ENCODE measurements around the gene KRT81.
"Not testable (repeated sequence)": the region's sequence is repeated elsewhere in the genome, so short reads cannot be mapped to it uniquely, and the experiment has no call there.

The KRT81 gene

DNA sequence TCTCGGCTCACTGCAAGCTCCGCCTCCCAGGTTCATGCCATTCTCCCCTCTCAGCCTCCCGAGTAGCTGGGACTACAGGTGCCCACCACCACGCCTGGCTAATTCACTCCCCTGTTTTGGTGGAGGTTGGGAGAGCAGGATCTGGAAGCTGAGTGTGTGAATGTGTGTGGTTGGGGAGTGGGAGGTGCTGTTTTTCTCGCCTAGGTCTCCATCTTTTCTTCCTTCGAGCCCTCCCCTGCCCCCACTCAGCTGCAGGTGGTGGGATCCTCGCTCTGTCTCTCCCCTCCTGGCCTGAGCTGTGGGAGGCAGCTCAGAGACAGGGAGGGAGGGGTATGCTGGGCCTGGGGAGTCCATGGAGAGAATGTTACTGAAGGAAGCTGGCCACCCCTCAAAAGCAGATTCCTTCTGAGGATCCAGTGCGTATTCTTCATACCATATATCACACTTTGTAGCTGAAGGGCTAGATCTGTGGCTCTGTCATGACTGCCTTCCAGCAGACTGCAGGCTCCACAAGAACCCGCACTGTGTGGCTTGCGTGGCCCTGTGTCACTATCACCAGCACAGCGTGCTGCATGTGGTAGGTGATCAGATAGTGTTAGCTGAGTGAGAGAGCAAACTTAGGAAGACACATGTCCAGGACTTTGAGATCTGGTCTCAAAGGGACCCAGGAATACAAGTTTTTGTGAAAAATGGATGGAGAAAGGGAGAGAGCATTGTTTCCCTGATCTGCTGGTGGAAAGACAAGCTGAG lies 27.1 kb upstream of the KRT81 start:
- in situ Hi-C loops (cut with MboI; ENCODE audit: low sequenced_read_pairs), result no loop called here

DNA sequence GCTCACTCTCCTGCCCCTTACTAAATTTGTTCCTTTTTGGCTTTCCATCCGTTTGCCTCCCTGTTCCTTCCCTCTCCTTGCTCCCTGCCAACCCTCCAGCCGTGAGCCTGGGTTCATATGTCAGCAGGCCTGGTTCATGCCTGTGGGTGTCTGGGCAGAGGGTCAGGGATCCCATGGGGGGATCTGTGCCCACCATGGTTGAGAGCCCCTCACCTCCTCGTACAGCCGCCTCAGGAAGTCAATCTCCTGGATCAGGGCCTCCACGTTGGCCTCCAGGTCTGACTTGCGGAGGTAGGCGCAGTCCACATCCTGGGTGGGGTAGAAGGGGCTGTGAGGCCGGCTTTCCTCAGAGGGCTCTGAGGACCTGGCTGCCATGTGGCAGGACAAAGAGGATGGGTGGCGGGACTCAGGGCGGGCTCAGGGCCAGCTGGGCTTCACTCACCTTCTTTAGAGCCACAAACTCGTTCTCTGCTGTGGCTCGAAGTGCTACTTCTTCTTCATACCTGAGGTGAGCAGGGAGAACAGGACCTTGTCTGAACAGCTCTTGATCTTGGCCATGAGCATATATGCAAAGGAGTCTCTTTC lies 26.2 kb upstream of the KRT81 start:
- in situ Hi-C loops (cut with MboI; ENCODE audit: low sequenced_read_pairs), result no loop called here

- in situ Hi-C loops (cut with MboI; ENCODE audit: low sequenced_read_pairs), result no loop called here
These were observed 25.4 kb upstream of the KRT81 start for GRCh38 chr12:52316701-52317100.

GRCh38 chr12:52316290-52316689 lies 25.0 kb upstream of the KRT81 start:
- in situ Hi-C loops (cut with MboI; ENCODE audit: low sequenced_read_pairs), result no loop called here

GRCh38 chr12:52315721-52316120 lies 24.4 kb upstream of the KRT81 start:
- in situ Hi-C loops (cut with MboI; ENCODE audit: low sequenced_read_pairs), result not testable (repeated sequence)

DNA sequence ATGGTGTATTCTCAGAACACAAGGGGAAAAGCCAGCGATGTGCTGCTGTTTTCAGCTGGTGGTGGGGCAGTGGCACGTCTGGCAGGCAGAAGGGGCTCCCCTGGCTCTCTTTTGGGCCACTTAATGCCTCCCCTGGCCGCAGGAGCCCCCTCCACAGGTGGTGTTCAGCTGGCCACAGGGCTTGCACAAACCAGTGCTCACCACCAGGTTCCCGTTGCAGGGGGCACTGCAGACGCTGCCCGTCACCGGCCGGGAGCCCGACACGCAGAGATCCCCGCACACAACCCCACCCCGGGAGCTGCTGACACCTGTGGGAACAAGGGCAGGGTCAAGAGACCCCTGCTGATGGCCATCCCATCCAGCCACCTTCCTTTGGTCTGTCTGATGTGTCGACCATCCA lies 23.2 kb upstream of the KRT81 start:
- in situ Hi-C loops (cut with MboI; ENCODE audit: low sequenced_read_pairs), result no loop called here

GRCh38 chr12:52313926-52314325 lies 22.6 kb upstream of the KRT81 start:
- in situ Hi-C loops (cut with MboI; ENCODE audit: low sequenced_read_pairs), result no loop called here

DNA sequence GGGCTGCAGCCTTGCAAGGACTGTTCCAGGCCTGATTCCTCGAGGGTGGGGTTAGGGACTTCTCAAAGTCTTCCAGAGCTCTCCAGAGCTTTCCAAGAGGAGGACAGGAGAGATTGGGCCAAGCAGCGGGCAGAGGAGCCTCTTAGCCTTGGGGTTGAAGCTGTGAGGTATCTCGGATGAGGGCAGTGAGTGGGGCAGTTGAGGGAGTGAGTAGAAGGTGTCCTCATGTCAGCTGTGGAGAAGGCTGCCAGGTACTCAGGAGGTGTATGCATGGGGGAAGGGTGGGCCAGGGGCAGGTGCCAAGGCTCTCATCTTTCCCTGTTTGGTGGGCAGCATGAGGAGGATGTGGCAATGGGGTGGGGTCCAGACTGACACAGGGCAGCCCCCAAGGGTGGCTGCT lies 22.1 kb upstream of the KRT81 start:
- in situ Hi-C loops (cut with MboI; ENCODE audit: low sequenced_read_pairs), result no loop called here

DNA sequence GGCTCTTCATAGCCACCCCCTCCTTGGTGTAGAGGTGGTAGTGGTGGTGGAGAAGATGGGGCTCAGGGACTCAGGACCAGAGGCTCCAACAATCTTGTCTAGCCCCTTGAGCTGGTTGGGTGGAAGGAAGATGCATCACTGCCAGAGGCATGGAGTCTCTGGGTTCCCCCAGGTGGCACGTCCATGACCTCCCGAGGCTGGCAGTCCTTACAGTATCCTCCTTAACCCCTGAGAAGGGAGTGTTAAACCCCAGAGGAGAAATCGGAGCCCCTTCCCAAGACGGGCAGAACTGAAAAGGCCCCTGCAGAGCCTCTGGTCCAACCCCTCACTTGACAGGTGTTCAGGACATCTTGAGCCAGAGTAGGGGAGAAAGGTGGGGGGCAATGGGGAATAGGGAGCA lies 20.8 kb upstream of the KRT81 start:
- in situ Hi-C loops (cut with MboI; ENCODE audit: low sequenced_read_pairs), result no loop called here

DNA sequence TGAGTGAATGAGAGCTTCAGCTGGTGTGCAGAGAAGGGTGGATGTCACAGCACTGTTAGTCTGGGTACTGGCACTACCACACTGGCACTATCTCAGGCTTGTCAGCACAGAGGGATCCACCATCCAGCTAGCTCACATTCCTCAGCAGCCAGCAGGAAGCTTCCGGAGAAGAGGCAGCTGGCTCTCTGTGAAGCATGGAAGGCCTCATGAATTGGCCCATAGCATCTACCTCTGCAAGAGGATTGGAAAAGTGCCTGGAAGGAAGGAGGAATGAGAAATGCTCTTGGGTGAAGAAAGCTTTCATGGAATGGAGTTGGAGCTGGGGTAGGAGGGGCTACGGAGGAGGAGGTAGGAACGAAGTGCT lies 19.9 kb upstream of the KRT81 start:
- in situ Hi-C loops (cut with MboI; ENCODE audit: low sequenced_read_pairs), result no loop called here

- in situ Hi-C loops (cut with MboI; ENCODE audit: low sequenced_read_pairs), result no loop called here
These were observed 19.4 kb upstream of the KRT81 start for GRCh38 chr12:52310622-52311284.

DNA sequence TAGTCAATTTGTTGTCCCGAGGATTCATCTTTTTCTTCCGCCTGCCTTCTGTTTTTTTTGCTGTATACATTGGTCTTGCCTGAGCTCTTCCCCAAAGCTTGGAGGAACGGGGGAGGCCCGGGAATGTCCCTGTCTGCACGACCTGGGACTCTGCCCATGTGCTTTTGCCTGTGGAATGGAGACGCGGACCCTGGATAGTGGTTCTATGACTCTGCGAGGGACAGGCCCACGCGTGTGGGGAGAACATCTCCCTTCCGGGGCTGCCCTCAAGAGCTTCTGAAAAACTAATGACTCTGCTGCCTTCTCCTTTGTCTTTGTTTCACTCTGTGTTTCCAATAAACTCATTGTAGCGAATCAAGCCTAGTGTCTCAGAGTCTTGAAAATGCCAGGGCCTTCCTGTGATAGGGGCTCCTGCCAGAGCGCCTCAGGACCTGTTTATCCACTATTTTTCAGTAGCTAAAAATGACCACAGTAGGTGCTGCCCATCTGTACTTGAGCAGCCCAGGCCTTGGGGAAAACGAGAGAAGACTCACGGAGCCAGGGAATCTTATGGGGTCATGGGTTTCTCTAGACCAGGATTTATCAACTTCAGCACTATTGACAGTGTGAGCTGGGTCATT lies 17.6 kb upstream of the KRT81 start:
- in situ Hi-C loops (cut with MboI; ENCODE audit: low sequenced_read_pairs), result no loop called here

DNA sequence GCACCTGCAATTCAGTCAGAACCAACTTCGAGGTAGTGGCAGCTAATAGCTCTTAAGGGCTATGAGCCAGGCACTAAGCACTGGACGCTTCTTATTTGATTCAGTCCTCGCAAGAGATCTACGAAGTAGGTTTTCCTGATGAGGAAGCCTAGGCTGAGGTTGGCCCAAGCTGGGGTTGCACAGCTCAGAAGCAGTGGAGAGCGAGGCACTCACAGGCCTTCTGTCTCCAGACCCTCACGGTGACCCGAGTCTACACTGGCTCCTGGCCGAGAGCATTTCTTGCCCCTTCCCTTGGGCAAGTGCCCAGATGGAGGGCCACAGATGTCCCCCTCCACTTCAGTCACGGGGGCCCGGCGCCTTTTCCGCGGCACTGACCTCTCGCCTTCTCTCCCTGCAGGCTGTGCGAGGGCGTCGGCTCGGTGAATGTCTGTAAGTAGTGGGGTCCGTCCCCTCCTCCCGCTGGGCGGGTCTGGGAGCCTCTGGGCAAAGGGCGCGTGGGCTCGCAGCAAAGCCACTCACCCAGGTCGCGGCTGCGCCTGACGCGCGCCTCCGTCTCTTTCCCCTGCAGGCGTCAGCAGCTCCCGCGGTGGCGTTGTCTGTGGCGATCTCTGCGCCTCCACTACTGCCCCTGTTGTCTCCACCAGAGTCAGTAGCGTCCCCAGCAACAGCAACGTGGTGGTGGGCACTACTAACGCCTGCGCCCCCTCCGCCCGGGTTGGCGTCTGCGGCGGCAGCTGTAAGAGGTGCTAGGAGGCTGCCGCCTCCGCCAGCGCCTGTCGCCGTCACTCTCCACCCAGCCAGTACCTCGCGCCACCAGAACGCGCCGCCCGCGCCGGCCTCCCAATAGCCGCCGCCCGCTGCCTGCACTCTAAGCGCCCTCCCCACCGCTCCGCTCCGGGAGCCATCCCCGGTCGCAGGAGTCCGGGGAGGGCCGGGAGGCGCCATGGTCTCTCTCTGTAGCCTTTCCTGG lies 16.8 kb upstream of the KRT81 start:
- in situ Hi-C loops (cut with MboI; ENCODE audit: low sequenced_read_pairs), result no loop called here

GRCh38 chr12:52306731-52307130 lies 15.4 kb upstream of the KRT81 start:
- in situ Hi-C loops (cut with MboI; ENCODE audit: low sequenced_read_pairs), result no loop called here

GRCh38 chr12:52305921-52306705 lies 14.8 kb upstream of the KRT81 start:
- in situ Hi-C loops (cut with MboI; ENCODE audit: low sequenced_read_pairs), result no loop called here

GRCh38 chr12:52304941-52305411 lies 13.6 kb upstream of the KRT81 start:
- in situ Hi-C loops (cut with MboI; ENCODE audit: low sequenced_read_pairs), result not testable (repeated sequence)

GRCh38 chr12:52302242-52302914 lies 11.0 kb upstream of the KRT81 start:
- in situ Hi-C loops (cut with MboI; ENCODE audit: low sequenced_read_pairs), result not testable (repeated sequence)

DNA sequence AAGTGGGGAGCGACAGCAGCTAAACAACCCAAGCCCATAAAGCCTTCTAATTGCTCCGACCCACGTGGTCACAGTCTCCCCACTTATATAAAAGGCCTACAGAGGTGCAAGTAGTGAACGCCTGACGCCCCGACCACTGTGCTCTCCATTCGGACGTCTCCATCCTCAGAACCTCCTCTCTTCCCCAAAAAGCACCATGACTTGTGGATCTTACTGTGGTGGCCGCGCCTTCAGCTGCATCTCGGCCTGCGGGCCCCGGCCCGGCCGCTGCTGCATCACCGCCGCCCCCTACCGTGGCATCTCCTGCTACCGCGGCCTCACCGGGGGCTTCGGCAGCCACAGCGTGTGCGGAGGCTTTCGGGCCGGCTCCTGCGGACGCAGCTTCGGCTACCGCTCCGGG lies 10.4 kb upstream of the KRT81 start:
- in situ Hi-C loops (cut with MboI; ENCODE audit: low sequenced_read_pairs), result not testable (repeated sequence)

Measured in hTERT RPE-1 (cell line).